Activated T-cell treated with anti-CD3 and anti-CD28 coated beads, Interleukin-2, amount 50 U/mL, for 1 hour (primary cell): ENCODE results near the gene RPUSD3.
"Not testable (repeated sequence)": the region's sequence is repeated elsewhere in the genome, so short reads cannot be mapped to it uniquely, and the experiment has no call there.

Source experiments
- DNase-seq: peaks from one replicate; pipeline ENCODE4 v3.0.0-alpha.2; 2020

RPUSD3 gene, protein sequence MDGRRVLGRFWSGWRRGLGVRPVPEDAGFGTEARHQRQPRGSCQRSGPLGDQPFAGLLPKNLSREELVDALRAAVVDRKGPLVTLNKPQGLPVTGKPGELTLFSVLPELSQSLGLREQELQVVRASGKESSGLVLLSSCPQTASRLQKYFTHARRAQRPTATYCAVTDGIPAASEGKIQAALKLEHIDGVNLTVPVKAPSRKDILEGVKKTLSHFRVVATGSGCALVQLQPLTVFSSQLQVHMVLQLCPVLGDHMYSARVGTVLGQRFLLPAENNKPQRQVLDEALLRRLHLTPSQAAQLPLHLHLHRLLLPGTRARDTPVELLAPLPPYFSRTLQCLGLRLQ

DNA sequence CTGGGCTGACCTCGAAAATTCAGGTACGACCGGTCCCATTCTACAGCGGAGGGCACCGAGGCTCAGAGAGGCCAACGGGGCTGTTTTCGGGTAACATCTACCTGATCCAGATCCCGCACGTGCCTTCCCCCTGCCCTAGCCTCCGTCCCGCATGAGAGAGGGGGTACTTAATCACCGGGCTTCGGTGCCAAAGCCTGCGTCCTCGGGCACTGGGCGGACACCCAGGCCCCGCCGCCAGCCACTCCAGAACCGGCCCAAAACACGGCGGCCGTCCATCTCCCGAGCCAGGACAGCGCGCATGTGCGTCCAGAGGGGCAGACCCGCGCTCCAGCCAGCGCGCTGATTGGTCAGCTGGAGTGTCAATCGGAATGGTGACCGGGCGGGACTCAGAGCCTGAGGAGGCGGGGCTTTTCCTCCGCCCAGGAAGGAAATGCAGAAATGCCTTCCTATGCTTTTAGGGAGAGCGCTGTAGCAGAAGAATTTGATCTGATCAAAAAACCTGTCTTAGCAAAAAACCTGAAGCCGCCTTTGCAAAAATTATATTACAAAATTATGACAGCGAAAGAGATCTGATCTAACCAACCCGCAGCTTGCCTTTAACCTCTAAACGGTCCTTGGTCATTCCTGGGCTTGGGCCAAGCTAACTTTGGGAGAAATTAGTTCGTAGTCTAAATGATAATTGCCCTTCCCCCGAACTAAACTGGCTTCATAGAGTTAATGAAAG lies at the start of gene RPUSD3:
Gene RPUSD3 (minus strand): TSS at position 294 of the 724 bp plus-strand sequence. CDS start 18 bp downstream, at position 276.
- peak; percentile 98 for DNase-seq

DNA sequence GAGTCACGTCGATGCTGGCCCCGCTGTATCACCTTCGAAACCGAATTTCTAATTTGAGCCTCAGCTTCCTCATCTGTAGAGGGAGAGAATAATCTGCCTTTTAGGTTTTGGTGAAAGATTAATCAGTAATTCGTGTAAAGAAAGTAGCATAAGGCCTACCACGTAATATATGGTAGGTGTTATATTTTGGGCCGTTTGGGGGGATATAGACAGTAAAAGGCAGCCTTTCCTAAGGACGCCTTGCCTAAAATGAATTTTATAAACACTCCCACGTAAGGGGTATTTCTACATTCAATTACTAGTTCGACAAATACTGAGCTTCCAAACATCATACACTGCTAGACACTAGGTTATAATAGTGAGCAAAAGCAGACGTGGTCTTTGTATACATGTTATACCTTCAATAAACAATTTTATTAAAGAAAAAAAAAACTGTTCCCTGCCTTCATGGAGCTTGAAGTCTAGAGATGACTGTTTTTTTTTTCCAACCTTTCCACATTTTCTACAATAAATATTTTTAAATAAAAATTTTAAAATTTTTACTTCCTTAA lies 47.3 kb upstream of the RPUSD3 start:
- DNase-seq: no peak

DNA sequence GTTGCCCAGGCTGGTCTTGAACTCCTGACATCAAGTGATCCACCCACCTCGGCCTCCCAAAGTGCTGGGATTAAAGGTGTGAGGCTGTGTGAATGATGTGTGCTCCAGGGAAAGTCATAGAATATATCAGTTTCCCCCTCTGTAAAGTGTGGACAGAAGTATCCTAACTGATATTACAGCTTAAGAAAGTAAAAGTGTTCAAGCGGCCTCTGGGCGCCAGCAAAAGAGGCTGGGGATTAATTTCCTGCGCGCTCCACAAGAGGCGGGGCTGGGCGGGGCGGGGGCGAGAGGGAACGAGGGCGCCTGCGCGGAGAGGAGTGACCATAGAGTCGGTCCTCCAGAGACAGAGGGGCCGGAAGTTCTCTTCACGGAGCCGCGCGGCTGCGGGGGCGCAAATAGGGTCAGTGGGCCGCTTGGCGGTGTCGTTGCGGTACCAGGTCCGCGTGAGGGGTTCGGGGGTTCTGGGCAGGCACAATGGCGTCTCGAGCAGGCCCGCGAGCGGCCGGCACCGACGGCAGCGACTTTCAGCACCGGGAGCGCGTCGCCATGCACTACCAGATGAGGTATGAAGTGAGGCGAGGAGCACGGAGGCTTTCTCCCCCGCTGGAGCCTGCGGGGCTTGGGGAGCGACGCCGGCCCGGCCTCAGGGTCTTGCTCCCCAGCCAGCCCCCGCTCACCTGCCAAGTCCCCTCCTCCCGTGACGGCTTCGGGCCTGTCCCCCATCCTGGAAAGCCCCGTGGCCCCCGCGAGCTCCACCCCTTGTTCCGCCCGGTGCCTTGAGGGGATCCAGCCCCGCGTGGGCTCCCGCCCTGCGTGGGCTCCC lies 46.7 kb upstream of the RPUSD3 start, which contains the start of gene JAGN1:
Gene JAGN1 (plus strand): TSS at position 362 of the 823 bp plus-strand sequence. CDS start 113 bp downstream, at position 475.
- peak; percentile 94 for DNase-seq

DNA sequence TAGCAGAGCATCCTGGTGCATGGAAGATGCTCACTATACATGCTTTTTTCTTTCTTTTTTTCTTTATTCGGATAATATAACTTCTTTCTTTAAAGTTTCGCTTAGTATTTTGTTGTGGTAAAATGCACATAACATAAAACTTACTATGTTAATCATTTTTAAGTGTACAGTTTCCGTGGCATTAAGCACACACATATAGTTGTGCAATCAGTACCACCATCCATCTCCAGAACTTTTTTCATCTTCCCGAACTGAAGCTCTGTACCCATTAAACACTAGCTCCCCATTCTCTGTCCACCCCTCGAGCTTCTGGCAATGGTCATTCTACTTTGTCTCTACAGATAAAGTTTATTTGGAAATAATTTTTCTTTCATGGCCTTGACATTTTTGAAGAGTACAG lies 45.6 kb upstream of the RPUSD3 start:
- no peak for DNase-seq

DNA sequence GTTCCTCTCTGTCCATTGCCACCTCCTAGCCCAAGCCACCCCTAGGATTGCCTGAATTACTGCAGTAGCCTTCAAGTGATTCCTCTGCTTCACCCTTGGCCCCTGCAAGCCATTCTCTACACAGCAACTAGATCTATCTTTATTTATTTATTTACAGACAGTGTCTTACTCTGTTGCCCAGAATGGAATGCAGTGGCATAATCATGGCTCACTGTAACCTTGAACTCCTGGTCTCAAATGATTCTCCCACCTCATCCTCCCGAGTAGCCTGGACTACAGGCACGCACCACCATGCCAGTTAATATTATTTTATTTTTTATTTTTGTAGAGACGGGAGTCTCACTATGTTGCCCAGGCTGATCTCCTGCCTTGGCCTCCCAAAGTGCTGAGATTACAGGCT lies 44.7 kb upstream of the RPUSD3 start:
- DNase-seq: no peak

DNA sequence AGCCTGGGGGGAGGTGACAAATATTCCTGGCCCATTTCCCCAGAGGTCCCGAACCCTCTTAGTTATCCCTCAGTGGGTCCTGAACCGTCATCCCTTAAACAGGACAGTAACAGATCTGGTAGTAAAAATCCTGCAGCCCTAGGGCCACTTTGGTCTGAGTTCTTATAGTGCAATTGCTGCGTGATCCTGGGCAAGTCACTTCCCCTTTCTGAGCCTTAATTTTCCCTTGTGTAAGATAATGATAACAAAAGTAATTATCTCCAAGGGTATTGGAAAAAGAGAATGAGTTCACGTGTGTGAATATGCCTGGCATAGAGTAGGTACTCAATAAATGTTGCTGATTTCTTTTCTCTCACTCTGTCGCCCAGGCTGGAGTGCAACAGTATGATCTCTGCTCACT lies 43.7 kb upstream of the RPUSD3 start:
- no peak for DNase-seq

DNA sequence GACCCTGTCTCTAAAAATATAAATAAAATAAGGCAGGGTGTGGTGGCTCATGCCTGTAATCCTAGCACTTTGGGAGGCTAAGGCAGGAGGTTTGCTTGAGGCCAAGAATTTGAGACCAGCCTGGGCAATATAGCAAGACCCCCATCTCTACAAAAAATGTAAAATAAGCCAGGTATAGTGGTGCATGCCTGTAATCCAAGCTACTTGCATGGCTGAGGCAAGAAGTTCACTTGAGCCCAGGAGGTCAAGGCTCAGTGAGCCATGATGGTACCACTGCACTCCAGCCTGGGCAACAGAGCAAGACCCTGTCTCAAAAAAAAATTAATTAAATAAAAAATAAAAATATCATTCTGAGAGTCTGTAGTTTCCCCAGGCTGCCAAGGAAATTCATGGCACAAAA lies 42.5 kb upstream of the RPUSD3 start:
- no peak for DNase-seq

DNA sequence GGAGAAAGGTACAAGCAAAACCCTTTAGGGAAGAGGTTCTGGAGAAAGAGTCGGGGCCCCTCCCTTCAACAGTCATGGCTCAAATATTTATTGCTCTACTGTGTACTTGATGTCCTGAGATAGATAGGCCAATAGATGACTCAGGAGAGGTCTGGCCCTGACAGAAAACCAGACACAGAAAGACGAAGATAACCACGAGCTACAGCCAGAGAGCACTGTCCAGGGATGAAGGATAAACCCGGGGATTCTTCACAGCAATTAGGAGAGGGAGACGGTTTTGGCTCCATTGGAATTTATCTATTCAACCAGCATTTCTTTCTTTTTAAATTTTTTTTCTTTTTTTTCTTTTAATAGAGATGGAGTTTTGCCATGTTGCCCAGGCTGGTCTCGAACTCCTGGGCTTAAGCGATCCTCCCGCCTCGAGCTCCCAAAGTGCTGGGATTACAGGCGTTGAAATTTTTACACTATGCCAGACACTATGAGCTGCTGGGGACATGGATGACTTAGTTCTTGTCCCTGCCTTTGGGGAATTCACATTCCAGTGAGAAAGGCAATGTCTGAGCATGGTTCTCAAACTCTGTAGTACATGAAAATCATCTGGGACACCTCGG lies 40.9 kb upstream of the RPUSD3 start:
- no peak for DNase-seq

DNA sequence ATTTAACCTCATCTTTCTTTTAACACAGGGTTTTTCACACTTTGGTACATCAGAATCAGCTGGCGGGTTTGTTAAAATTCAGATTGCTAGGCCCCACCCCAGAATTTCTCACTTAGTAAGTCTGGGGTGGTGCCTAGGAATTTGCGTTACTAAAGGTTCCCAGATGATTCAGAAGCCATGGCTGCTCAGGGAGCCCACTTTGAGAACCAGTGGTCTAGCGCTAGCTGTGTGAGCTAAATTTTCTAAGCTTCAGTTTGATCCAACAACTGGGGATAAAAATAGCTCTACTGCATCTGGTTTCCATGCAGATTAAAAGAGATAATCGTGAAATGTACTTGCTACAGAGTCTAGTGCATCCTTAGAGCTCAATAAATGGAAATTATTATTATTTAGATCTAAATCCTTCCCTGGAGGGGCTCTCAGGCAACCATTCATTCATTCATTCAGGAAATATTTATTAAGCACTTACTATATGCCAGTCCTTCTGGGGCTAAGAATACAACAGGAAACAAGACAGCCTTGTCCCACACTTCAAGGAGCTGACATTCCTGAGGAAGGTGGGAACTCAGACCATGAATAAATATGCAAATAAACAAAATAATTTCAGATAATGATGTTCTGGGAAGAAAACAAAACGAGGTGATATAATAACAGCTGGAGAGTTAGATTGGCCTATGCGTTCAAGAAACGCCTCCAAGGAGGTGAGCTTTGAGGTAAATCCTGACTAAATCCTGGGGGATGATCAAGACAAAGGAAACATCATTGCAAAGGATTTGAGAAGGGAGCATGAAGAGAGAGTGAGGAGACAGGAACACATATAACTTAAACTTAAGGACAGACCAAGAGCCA lies 40.1 kb upstream of the RPUSD3 start:
- DNase-seq: no peak

DNA sequence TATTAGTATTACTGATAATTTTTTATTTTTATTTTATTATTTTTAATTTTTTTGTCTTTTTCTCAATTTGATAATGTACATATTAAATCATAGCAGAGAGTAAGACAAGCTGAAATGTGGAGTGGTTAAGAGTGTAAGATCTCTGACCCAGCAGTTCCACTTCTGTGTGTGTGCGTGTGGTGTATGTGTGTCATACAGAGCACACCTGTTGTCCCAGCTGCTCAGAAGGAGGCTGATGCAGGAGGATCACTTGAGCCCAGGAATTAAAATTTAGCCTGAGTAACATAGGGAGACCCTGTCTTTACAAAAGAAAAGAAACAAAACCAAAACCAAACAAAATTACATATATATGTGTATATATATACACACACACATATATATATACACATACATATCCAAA lies 37.6 kb upstream of the RPUSD3 start:
- no peak for DNase-seq

DNA sequence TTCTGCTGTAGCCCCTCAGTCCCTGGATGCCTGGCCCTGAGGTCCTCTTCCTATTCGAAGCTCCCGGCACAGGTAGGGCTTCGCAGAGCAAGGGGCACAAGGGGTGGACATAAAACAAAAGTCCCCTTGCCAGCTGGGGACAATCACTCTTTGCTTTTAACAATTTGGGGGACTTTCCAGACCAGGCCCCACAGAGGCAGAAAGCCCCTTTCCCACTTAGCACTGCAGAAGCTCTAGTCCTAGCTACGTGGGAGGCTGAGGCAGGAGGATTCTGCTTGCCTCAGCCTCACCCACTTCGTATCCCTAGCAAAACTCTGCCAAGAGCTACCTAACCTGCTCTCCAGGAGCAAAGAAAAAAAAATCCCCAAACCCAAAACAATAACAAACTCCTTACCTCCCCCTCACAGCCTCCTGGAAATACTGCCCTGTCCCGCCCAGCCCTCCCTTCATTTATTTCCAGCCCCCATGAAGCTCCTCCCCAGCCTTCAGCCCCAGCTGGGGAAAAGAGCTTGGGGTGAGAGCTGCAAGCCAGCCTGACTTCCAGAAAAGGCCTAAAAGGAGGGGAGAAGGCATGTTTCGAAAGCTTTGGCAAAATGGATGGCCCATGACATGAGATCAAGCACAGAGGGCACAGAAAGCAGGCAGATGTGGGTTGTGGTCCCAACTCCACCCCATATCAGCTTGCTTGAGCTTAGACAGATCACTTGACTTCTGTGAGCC lies 36.2 kb upstream of the RPUSD3 start, which contains the start of gene CIDEC:
Gene CIDEC (minus strand): TSS at position 424 of the 720 bp plus-strand sequence. CDS start 1,767 bp downstream, outside the sequence.
- DNase-seq: no peak

DNA sequence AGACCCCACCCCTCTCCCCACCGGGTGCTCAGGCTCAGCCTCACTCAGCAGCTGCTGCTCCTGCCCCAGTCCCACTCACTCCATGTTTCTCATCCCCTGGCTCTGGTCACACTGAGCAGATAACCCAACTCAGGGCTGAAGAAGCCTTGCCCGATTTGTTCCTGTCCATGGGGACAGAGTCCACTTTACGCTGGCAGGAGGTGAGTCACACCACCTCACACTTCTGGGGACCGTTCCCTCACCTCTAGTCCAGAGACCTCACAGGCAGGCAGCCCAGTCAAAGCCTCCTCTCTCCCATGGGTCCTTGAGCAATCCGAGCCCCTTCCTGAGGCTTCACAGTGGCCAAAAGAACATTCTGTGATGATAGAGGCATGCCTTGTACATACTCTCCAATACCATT lies 34.9 kb upstream of the RPUSD3 start:
- no peak for DNase-seq

DNA sequence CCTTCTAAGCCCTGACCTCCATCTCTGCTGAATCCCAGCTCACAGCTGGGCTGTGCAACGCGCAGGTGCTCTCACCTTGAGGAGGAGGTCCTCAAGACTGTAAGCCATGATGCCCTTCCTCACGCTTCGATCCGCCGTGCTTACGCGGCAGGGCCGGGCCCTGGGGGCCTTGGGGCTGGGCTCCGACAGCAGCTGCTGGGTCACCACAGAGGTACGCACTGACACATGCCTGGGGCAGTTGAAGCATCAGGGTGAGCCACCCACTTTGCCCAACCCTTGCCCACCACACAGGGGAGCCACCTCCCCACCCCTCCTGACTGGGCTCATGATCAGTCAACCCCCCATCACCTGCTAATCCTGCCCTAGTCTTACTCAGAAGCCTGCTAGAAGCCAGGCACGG lies 33.2 kb upstream of the RPUSD3 start:
- DNase-seq: no peak

DNA sequence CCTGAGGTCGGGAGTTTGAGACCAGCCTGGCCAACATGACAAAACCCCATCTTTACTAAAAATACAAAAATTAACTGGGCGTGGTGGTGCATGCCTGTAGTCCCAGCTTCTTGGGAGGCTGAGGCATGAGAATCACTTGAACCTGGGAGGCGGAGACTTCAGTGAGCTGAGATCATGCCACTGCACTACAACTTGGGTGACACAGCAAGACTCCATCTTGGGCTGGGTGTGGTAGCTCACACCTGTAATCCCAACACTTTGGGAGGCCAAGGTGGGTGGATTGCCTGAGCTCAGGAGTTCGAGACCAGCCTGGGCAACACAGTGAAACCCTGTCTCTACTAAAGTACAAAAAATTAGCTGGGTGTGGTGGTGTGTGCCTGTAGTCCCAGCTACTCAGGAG lies 32.4 kb upstream of the RPUSD3 start:
- not testable (repeated sequence) for DNase-seq

DNA sequence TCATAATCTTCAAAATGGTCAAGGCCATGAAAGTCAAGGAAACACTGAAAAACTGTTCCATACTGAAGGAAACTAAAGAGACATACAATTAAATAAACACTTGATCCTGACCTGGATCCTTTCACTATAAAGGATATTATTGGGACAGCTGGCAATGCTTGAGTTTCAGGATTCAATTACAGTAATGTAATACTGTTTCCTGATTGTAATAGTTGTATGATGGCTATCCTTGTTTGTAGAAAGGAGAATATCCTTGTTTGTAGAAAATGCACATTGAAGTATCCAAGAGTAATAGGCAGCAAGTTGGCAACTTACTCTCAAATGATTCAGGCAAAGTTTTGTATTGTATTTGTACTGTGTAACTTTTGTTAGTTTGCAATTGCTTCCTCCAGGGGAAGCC lies 31.6 kb upstream of the RPUSD3 start:
- DNase-seq: no peak

DNA sequence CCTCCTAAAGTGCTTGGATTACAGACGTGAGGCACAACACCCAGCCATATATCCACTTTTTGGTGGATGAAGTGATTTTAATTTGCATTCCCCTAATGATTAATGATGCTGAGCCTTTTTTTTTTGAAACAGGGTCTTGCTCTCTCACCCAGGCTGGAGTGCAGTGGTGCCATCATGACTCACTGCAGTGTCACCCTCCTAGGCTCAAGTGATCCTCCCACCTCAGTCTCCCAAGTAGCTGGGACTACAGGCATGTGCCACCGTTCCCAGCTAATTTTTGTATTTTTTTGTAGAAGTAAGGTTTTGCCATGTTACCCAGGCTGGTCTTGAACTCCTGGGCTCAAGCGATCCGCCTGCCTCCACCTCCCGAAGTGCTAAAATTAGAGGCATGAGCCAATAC lies 28.3 kb upstream of the RPUSD3 start:
- not testable (repeated sequence) for DNase-seq

DNA sequence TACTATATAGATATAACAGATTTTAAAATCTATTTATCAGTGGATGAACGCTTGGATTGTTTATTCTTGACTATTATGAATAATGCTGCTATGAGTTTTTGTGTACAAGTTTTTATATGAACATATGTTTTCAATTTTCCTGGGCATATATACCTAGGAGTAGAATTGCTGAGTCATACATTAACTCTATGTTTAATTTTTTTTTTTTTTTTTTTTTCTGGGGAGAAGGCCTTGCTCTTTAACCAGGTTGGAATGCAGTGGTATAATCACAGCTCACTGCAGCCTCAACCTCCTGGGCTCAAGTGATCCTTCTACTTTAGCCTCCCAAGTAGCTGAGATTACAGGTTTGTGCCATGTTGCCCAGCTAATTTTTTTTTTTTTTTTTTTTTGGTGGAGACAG lies 27.2 kb upstream of the RPUSD3 start:
- no peak for DNase-seq

DNA sequence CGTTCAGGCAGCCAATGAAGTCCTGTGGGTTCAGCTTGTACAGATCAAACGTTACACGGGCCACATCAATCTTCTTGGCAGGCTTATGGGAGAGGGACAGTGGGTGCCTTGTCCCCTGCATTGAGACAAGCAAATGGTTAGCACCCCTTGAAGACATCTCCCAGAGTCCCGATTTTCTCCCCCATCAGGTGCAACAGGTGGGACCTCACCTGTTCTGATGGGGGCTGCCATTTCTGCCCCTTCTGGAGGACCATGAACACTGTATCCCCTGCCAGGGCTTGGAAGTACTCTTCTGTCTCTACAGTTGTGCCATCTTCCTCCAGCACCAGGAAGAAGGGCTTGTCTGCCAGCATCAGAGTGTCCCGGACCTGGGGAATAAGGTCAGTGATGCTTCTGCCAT lies 26.1 kb upstream of the RPUSD3 start:
- DNase-seq: no peak

DNA sequence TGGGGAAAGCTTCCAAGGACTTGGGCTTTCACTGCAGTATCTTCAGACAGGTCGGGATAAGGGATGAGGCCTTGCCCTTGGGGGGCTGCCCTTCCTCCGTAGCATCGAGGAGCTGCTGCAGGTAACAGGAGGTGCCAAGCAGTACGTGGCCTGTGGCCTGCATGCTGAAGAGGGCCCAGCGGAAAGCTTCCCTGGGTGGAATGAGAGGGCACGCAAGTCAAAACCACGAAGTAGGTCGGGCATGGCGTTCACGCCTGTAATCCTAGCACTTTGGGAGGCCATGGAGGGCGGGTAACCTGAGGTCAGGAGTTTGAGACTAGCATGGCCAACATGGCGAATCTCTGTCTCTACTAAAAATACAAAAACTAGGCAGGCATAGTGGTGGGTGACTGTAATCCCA lies 23.3 kb upstream of the RPUSD3 start:
- no peak for DNase-seq

DNA sequence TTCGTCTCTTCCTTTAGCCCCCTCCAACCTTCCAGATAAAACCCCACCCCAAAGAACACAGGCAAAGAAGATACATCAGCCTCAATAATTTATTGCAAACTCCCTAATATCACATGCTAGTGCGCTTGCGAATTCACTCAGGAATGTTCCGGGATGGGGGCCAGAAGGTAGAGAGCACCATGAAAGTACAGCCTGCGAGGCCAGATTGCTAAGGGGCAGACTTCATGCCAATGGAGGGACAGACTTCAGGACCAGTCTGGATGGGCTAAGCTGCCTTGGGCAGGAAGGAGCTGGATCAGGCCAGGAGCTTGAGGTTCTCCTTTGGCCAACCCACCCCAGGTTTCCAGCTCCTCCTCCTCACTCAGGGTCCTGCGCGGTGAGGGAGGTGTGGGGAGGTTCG lies 22.8 kb upstream of the RPUSD3 start:
- no peak for DNase-seq

DNA sequence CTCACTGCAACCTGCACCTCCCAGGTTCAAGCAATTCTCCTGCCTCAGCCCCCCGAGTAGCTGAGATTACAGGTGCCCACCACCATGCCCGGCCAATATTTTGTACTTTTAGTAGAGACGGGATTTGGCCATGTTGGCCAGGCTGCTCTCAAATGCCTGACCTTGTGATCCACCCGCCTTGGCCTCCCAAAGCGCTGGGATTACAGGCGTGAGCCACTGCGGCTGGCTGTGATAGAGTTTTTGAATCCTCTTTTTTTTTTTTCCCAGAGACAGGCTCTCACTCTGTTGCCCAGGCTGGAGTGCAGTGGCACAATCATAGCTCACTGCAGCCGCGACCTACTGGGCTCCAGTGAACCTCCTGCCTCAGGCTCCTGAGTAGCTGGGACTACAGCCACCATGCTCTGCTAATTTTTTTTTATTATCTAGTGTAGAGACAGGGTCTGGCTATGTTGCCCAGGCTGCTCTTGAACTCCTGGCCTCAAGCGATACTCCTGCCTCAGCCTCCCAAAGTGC lies 21.4 kb upstream of the RPUSD3 start:
- not testable (repeated sequence) for DNase-seq
